Measurements from ENCODE around the gene CXCL11. TPM values are rescaled to one million over a fixed set of nuclear protein-coding genes. Genes with fewer than 3 reads are reported as not detected.
"Not testable (repeated sequence)": the region's sequence is repeated elsewhere in the genome, so short reads cannot be mapped to it uniquely, and the experiment has no call there.

CXCL11 gene
- total and polyA plus RNA-seq, 2 of the 13 experiments (the other 11 are each of a cell fraction or from before 2014, with no cell fraction given), result 0.08 TPM; not detected in 1

GRCh38 chr4:76000279-76000678 is 35.6 kb downstream of the CXCL11 start:
- POLR2A ChIA-PET, result no interaction called here
- H3K4me1 ChIP-seq (ENCODE audit: insufficient read depth, low read length), result no peaks in the 10 kb centered on the region
- 0% methylated on average over 1 of the region's 1 CpG for WGBS (ENCODE audit: low lambda C conversion rate)
- no peak overlapping the region for H3K4me3 ChIP-seq (replicated peaks in 1 of 3; ENCODE audit: insufficient read depth in 1 of 3, low read depth in 2 of 3, low read length in 3 of 3)
- H3K36me3 ChIP-seq (replicated peaks in 1 of 2; ENCODE audit: control insufficient read depth in 1 of 2, insufficient read depth in 2 of 2, low read length in 2 of 2), result no peaks in the 10 kb centered on the region
- no TSS peak for BruUV-seq (replicated peaks)
- peaks cover 0 to 6% of the 10 kb centered on the region in 2 experiments; a peak in 1 of 5 replicates for H3K27me3 ChIP-seq (ENCODE audit: control insufficient read depth in 1 of 2, insufficient read depth in 2 of 2, low read length in 2 of 2)
- H3K9me3 ChIP-seq (ENCODE audit: low read length), result no peaks in the 10 kb centered on the region
- in situ Hi-C loops (cut with HindIII; ENCODE audit: extremely low pct_ligation_motif_present, low pct_unique_long_range_greater_than_20kb), result no loop called here
- DNase-seq (ENCODE audit: low spot score), result no peak
- CTCF ChIA-PET (ENCODE audit: low intra/inter-chr PET ratio, low total read pairs), result no interaction called here
- no peak overlapping the region for H3K4me2 ChIP-seq (ENCODE audit: low read depth, low read length)
- H3K79me2 ChIP-seq (ENCODE audit: insufficient read depth, low read length), result no peaks in the 10 kb centered on the region
- TF ChIP-seq STAG1 (CRISPR knock-in tag; IDR thresholded peaks at IDR 0.05), result no peak
- TF ChIP-seq BCLAF1 (IDR thresholded peaks at IDR 0.05), result no peak
- no peak for TF ChIP-seq RFX1 (IDR thresholded peaks at IDR 0.05)
- no peak for TF ChIP-seq ZBTB42 (CRISPR knock-in tag; IDR thresholded peaks at IDR 0.05)
- TF ChIP-seq ZBTB38 (CRISPR knock-in tag; IDR thresholded peaks at IDR 0.05), result no peak
- no peak for TF ChIP-seq SRF (IDR thresholded peaks at IDR 0.05; ENCODE audit: low read depth, low read length)
- TF ChIP-seq MLXIP (CRISPR knock-in tag; IDR thresholded peaks at IDR 0.05; ENCODE audit: borderline replicate concordance), result no peak
- no peak for TF ChIP-seq ZNF501 (CRISPR knock-in tag; IDR thresholded peaks at IDR 0.05)
- TF ChIP-seq ZFP36 (IDR thresholded peaks at IDR 0.05; ENCODE audit: borderline replicate concordance, low read depth, low read length, partially characterized antibody), result no peak
- no peak for TF ChIP-seq ZGPAT (CRISPR knock-in tag; IDR thresholded peaks at IDR 0.05)
- no peak for TF ChIP-seq ZNF12 (CRISPR knock-in tag; IDR thresholded peaks at IDR 0.05)
- no peak for TF ChIP-seq ZNF235 (CRISPR knock-in tag; IDR thresholded peaks at IDR 0.05; ENCODE audit: borderline replicate concordance)
- H2AFZ ChIP-seq (ENCODE audit: low read length), result no peak overlapping the region
- no peak for FAIRE-seq
- ATAC-seq, result no peak
- H3K9ac ChIP-seq (ENCODE audit: insufficient read depth, low read depth, low read length), result no peak overlapping the region
- no peak overlapping the region for H3K27ac ChIP-seq (ENCODE audit: extremely low read length, insufficient read depth, low read length)
- intact Hi-C loops (cut with micrococcal nuclease; ENCODE audit: unreplicated experiment), result no loop called here
- no peaks in the 10 kb centered on the region for H4K20me1 ChIP-seq (ENCODE audit: insufficient read depth, low read length)

- ATAC-seq; H3K9me3 ChIP-seq (ENCODE audit: low read length); H3K27ac ChIP-seq (ENCODE audit: extremely low read length, insufficient read depth, low read length); CTCF ChIA-PET (ENCODE audit: low intra/inter-chr PET ratio, low total read pairs); POLR2A ChIA-PET; H3K36me3 ChIP-seq (replicated peaks in 1 of 2; ENCODE audit: control insufficient read depth in 1 of 2, insufficient read depth in 2 of 2, low read length in 2 of 2); H3K4me3 ChIP-seq (replicated peaks in 1 of 3; ENCODE audit: insufficient read depth in 1 of 3, low read depth in 2 of 3, low read length in 3 of 3); H2AFZ ChIP-seq (ENCODE audit: low read length); H3K27me3 ChIP-seq (ENCODE audit: control insufficient read depth in 1 of 2, insufficient read depth in 2 of 2, low read length in 2 of 2); H4K20me1 ChIP-seq (ENCODE audit: insufficient read depth, low read length); DNase-seq (ENCODE audit: low spot score); H3K9ac ChIP-seq (ENCODE audit: insufficient read depth, low read depth, low read length); H3K79me2 ChIP-seq (ENCODE audit: insufficient read depth, low read length); H3K4me2 ChIP-seq (ENCODE audit: low read depth, low read length); FAIRE-seq; H3K4me1 ChIP-seq (ENCODE audit: insufficient read depth, low read length); BruUV-seq (replicated peaks): not testable (repeated sequence)
- intact Hi-C loops (cut with micrococcal nuclease; ENCODE audit: unreplicated experiment) (loop anchor here (5.0 kb wide), 1 partner anchor 81 kb away; no protein-coding TSS in a partner anchor), in situ Hi-C loops (cut with HindIII; ENCODE audit: extremely low pct_ligation_motif_present, low pct_unique_long_range_greater_than_20kb) (loop anchor here (5.0 kb wide), 1 partner anchor 69 kb away; no protein-coding TSS in a partner anchor)
- 55% methylated on average over 2 of the region's 2 CpGs for WGBS (ENCODE audit: low lambda C conversion rate)
Observed at GRCh38 chr4:75998525-75999147, 37.2 kb downstream of the CXCL11 start.
